HG03558 (cell line): Measurements from ENCODE around the gene TOR1B.
"Not testable (repeated sequence)": the region's sequence is repeated elsewhere in the genome, so short reads cannot be mapped to it uniquely, and the experiment has no call there.

ENCODE experiments used
- ATAC-seq: cut with Tn5 transposase; IDR thresholded peaks from one replicate; pipeline ENCODE4 v1.9.1; 2021; ENCODE audit warnings: moderate number of reproducible peaks; ENCODE audit not compliant: unreplicated experiment; ENCODE audit errors: extremely low read depth

TOR1B gene

GRCh38 chr9:129802833-129803675, at the start of gene TOR1B:
Gene TOR1B, plus strand, starts transcription at chr9:129803184. Its CDS starts 29 bp downstream, at chr9:129803213.
- peak; percentile 62 for ATAC-seq

- no peak for ATAC-seq
These were observed 47.8 kb upstream of the TOR1B start for GRCh38 chr9:129755151-129755550.

GRCh38 chr9:129756191-129756590, 46.8 kb upstream of the TOR1B start:
- no peak for ATAC-seq

- no peak for ATAC-seq
These were observed 45.9 kb upstream of the TOR1B start for GRCh38 chr9:129757045-129757444.

GRCh38 chr9:129759319-129759718, 43.7 kb upstream of the TOR1B start:
- no peak for ATAC-seq

- no peak for ATAC-seq
These were observed 43.0 kb upstream of the TOR1B start for GRCh38 chr9:129759804-129760502.

- not testable (repeated sequence) for ATAC-seq
These were observed 42.2 kb upstream of the TOR1B start for GRCh38 chr9:129760784-129761183.

- no peak for ATAC-seq
These were observed 41.6 kb upstream of the TOR1B start for GRCh38 chr9:129761293-129761900.

GRCh38 chr9:129761901-129762369, 41.0 kb upstream of the TOR1B start:
- no peak for ATAC-seq

GRCh38 chr9:129762370-129762984, 40.5 kb upstream of the TOR1B start:
- ATAC-seq: not testable (repeated sequence)

- ATAC-seq: no peak
These were observed 39.7 kb upstream of the TOR1B start for GRCh38 chr9:129762985-129763926.

GRCh38 chr9:129765764-129766317, 37.1 kb upstream of the TOR1B start:
- ATAC-seq: no peak

GRCh38 chr9:129768486-129768885, 34.5 kb upstream of the TOR1B start:
- no peak for ATAC-seq

GRCh38 chr9:129769669-129770068, 33.3 kb upstream of the TOR1B start:
- no peak for ATAC-seq

- ATAC-seq: no peak
These were observed 32.2 kb upstream of the TOR1B start for GRCh38 chr9:129770741-129771140.

GRCh38 chr9:129773262-129774048, 29.5 kb upstream of the TOR1B start:
- ATAC-seq: no peak

- no peak for ATAC-seq
These were observed 28.1 kb upstream of the TOR1B start for GRCh38 chr9:129774791-129775447.

GRCh38 chr9:129775448-129775798, 27.6 kb upstream of the TOR1B start:
- ATAC-seq: no peak
